ENCODE results near the gene LINGO3.

The LINGO3 gene

GRCh38 chr19:2260341-2260805, 47.6 kb downstream of the LINGO3 start:
- CTCF ChIA-PET: interaction anchor here (0.6 to 3.0 kb wide), 8 partner anchors 10 to 1034 kb away, joined by 3 to 29 read pairs (median 3); partner anchors contain the start of gene PLEKHJ1
- no peak for TF ChIP-seq ZNF76 (tag by site-specific recombination; IDR thresholded peaks at IDR 0.05; ENCODE audit: borderline replicate concordance, low read depth)
- TF ChIP-seq ATF2 (tag by site-specific recombination; IDR thresholded peaks at IDR 0.05; ENCODE audit: low read depth): peak; percentile 31; the same call in 1 of the 2 replicates
- 0 out of 2 replicates have a peak, but pooled peaks have one; percentile 14 for TF ChIP-seq ZNF335 (tag by site-specific recombination; conservative IDR thresholded peaks at IDR 0.05)
- no peak for TF ChIP-seq ZNF837 (tag by site-specific recombination; IDR thresholded peaks at IDR 0.05)
- no peak for TF ChIP-seq HOXA7 (CRISPR knock-in tag; IDR thresholded peaks at IDR 0.05; ENCODE audit: borderline replicate concordance)
- 0 out of 2 replicates have a peak, but pooled peaks have one; percentile 21 for TF ChIP-seq PATZ1 (tag by site-specific recombination; IDR thresholded peaks at IDR 0.05)
- peak; percentile 91 for TF ChIP-seq KLF10 (tag by site-specific recombination; IDR thresholded peaks at IDR 0.05)
- TF ChIP-seq ZNF398 (tag by site-specific recombination; IDR thresholded peaks at IDR 0.05): no peak
- TF ChIP-seq ZEB2 (tag by site-specific recombination; IDR thresholded peaks at IDR 0.05): 0 out of 2 replicates have a peak, but pooled peaks have one; percentile 57
- peak; percentile 36 for TF ChIP-seq KLF16 (tag by site-specific recombination; IDR thresholded peaks at IDR 0.05)
- no peak for TF ChIP-seq ZNF521 (tag by site-specific recombination; IDR thresholded peaks at IDR 0.05)
- TF ChIP-seq ZNF169 (tag by site-specific recombination; IDR thresholded peaks at IDR 0.05): no peak
- no peak for TF ChIP-seq ZNF202 (tag by site-specific recombination; IDR thresholded peaks at IDR 0.05; ENCODE audit: borderline replicate concordance)
- TF ChIP-seq SP7 (tag by site-specific recombination; IDR thresholded peaks at IDR 0.05): peak; percentile 69
- TF ChIP-seq ZBTB44 (tag by site-specific recombination; IDR thresholded peaks at IDR 0.05): no peak
- TF ChIP-seq, protein P1, sequence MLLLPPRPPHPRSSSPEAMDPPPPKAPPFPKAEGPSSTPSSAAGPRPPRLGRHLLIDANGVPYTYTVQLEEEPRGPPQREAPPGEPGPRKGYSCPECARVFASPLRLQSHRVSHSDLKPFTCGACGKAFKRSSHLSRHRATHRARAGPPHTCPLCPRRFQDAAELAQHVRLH (tag by site-specific recombination; IDR thresholded peaks at IDR 0.05): peak; percentile 15; the same call in 1 of the 2 replicates
- no peak for TF ChIP-seq ZNF48 (tag by site-specific recombination; IDR thresholded peaks at IDR 0.05)
- TF ChIP-seq, protein P2, sequence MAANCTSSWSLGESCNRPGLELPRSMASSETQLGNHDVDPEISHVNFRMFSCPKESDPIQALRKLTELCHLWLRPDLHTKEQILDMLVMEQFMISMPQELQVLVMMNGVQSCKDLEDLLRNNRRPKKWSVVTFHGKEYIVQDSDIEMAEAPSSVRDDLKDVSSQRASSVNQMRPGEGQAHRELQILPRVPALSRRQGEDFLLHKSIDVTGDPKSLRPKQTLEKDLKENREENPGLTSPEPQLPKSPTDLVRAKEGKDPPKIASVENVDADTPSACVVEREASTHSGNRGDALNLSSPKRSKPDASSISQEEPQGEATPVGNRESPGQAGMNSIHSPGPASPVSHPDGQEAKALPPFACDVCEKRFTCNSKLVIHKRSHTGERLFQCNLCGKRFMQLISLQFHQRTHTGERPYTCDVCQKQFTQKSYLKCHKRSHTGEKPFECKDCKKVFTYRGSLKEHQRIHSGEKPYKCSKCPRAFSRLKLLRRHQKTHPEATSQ (tag by site-specific recombination; IDR thresholded peaks at IDR 0.05): no peak
- TF ChIP-seq GFI1B (tag by site-specific recombination; IDR thresholded peaks at IDR 0.05): no peak
- TF ChIP-seq ZNF266 (tag by site-specific recombination; IDR thresholded peaks at IDR 0.05; ENCODE audit: low read depth): no peak
- peak; percentile 68 for TF ChIP-seq ZFHX2 (tag by site-specific recombination; conservative IDR thresholded peaks at IDR 0.05)
- TF ChIP-seq KLF17 (tag by site-specific recombination; IDR thresholded peaks at IDR 0.05): peak; percentile 57; the same call in 1 of the 2 replicates
- peak; percentile 84 for TF ChIP-seq PRDM1 (tag by site-specific recombination; IDR thresholded peaks at IDR 0.05)
- no peak for TF ChIP-seq ZNF555 (tag by site-specific recombination; conservative IDR thresholded peaks at IDR 0.05)
- no peak for TF ChIP-seq ZNF624 (tag by site-specific recombination; IDR thresholded peaks at IDR 0.05)
- TF ChIP-seq GLIS1 (tag by site-specific recombination; IDR thresholded peaks at IDR 0.05): no peak
- no peak for TF ChIP-seq ZBTB20 (tag by site-specific recombination; IDR thresholded peaks at IDR 0.05)
- 0 out of 2 replicates have a peak, but pooled peaks have one; percentile 23 for TF ChIP-seq ZXDB (tag by site-specific recombination; IDR thresholded peaks at IDR 0.05)

More at GRCh38 chr19:2260341-2260805, 47.6 kb downstream of the LINGO3 start:
- POLR2A ChIA-PET: interaction anchor here (0.6 to 1.9 kb wide), 6 partner anchors 16 to 1894 kb away, joined by 3 to 4 read pairs (median 4); partner anchors contain the start of genes GADD45B, LSM7 and SPPL2B
- no peaks in the 10 kb centered on the region for H3K4me1 ChIP-seq (ENCODE audit: control insufficient read depth, insufficient read depth, low read length)
- H3K9me3 ChIP-seq (ENCODE audit: control insufficient read depth, insufficient read depth, low read depth, low read length): no peaks in the 10 kb centered on the region
- no peaks in the 10 kb centered on the region for H3K36me3 ChIP-seq (ENCODE audit: control insufficient read depth in 2 of 2, insufficient read depth in 1 of 2, low read length in 2 of 2)
- no peak overlapping the region for H3K27ac ChIP-seq (ENCODE audit: extremely low read depth, low read depth, low read length)
- H3K4me3 ChIP-seq (ENCODE audit: low read depth, low read length): no peak overlapping the region
